GM18498 (cell line): ENCODE results near the gene SUGCT.

ENCODE experiments used
- ATAC-seq: cut with Tn5 transposase; IDR thresholded peaks from one replicate; pipeline ENCODE4 v1.9.1; 2021; ENCODE audit warnings: mild to moderate bottlenecking, moderate library complexity; ENCODE audit not compliant: unreplicated experiment

Gene SUGCT

DNA sequence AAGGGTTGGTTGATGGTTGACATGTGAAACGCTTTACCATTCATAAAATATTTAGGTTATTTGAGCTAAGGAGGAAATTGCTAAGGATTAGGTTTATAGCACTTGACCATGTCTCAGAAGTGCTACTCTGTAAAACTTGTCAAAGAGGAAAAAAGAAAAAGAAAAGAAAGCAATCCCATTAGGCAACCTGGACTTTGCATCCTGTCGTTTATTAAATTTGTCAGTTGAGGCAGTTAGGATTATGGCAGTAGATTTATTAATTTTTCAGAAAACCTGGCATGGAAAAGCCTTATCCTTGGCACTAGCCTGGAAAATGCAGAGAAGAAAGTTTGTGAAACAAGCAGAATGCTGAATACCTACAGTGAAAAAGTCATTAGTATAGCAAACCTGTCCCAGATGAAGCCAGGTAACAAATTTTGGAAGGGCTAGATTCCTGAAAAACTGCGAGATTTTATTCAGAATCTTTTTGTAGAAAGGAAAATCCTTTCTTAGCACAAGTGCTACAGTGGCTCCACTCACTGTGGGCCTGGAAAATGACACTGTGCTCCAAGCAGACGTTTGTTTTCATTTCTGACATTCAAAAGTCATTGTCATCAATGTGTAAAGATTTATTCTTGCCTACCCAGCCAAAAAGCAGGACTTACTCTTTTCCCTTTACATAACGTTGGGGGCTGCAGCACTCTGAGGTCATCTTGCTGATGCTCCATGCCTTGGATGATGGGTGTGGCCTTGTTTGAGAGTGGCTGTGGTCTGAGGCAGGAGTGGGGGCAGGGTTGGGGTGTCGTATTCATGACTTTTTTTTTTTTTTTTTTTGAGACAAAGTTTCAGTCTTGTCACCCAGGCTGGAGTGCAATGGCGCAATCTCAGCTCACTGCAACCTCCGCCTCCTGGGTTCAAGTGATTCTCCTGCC, 664.9 kb downstream of the SUGCT start:
- no peak for ATAC-seq

DNA sequence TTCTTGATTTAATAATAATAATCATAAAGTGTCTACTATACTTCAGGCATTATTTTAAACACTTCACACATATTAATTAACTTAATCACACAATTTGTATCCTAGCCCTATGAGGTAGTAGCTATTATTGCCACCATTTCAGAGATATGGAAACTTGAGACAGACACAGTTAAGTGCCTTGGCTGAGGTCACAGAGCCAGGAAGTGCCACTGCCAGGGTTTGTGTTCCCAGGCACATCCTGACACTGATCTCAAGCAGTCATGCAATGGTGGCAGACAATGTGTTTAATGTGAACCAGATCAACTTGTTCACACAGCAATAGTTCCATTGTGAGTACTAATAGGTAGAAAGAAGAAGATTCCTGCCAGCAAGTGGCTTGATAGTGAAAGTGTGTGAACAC, 666.0 kb downstream of the SUGCT start:
- no peak for ATAC-seq

DNA sequence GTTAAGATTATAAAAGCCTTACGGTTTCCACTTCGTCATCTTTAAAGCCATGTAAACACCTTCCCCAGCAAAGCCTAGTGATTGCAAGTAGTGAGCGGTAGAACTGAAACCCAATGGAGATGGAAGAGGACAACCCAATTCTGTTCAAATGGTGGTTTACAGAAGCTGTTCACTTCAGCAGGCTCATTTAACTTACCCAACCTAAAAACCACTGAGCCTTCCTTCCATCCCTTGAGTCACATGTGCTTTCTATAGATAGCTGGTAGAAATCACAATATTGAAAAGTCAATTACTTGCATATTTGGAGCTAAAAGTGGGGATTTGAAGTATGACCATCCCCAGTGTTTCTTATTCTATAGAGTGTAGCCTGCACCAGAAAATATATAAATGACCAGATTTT, 667.7 kb downstream of the SUGCT start:
- no peak for ATAC-seq

DNA sequence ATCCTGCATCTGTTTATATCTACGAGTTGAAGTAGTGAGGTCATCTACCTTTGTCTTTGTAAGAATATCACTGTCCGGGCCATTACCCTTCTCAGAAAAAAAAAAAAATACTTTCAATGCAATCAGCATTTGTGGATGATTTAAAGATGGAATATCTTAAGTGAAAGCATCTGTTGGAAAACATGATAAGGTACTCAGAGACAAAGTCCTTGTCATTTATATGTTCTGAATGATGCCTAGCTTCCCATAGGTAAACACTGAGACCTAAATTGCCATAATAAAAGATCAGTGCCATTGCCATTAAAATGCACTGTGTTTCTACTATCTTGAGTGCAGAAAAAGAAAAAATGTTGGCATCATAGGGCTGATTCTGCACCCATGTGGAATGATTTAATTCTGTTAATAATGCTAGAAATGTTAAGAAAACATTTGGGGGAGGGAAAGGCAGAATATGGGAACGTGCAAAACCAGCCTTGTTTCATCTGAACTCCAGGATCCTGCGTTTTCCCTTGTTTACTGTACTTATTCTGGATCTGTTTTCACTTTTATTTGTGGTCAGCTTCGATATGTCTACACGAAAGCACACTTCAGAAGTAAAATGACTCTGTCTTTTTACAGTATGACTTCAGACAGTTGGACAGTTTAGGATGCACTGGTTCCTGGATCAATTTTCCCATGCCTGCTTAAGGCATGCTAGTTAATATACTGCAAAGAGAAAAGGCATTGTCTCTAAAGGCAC, 669.8 kb downstream of the SUGCT start:
- no peak for ATAC-seq

- no peak for ATAC-seq
Measured at GRCh38 chr7:40805361-40805760, 670.6 kb downstream of the SUGCT start.

DNA sequence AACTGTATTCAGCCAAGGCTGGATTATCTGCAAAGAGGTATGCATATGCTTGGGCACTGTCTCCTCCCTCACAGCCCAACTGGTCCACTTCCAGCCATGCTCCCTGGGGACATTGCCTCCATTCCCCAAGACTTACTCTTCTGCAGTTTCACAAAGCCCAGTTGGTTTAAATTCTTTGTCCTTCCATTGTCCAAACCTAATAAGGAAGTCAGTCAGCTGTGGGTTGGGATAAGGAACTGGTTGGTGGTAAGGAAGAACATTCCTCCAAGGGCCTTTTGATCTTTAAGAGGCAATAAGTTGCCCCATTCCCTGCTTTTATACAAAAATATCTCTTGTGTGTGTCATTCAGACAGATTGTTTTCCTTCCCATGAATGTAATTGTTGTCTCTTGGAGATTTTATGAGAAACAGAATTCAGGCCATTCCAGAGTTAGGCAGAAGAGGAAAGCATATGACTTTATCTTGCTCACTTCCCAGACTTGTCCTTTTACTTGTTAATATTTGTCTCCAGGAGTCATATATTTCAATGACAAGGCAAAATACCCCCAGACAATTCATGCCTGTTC, 673.7 kb downstream of the SUGCT start:
- ATAC-seq, result no peak

DNA sequence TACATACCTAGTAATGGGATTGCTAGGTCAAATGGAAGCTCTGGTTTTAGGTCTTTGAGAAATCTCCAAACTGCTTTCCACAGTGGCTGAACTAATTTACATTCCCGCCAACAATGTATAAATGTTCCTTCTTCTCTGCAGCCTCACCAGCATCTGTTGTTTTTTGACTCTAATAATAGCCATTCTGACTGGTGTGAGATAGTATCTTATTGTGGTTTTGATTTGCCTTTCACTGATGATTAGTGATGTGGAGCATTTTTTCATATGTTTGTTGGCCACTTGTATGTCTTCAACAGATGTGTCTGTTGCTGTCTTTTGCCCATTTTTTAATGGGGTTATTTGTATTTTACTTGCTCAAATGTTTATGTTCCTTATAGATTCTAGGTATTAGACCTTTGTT, 675.5 kb downstream of the SUGCT start:
- ATAC-seq, result no peak

- no peak for ATAC-seq
Measured at GRCh38 chr7:40811666-40812065, 676.9 kb downstream of the SUGCT start.

DNA sequence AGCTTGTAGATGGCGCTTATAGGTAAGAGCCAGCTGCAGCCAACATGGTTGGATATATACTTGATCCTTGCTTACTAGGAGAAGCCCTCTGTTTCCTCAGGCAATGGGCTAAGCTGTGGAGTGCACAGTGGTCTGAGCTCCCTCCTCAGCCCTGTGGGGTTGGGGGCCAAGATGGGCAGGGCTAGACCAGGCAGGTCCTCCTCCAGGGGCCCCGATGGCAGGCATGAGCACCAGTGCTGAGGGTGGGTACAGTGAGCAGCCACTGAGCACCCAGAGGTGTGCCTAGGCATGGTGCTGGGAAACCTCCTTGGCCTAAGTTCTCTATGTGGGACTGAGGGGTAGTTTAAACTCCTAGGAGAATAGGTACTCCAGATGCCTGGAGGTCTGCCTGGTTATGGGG, 680.2 kb downstream of the SUGCT start:
- ATAC-seq, result no peak

GRCh38 chr7:40815512-40815911, 680.7 kb downstream of the SUGCT start:
- no peak for ATAC-seq

- no peak for ATAC-seq
Measured at GRCh38 chr7:40822861-40823260, 688.1 kb downstream of the SUGCT start.

GRCh38 chr7:40824461-40824860, 689.7 kb downstream of the SUGCT start:
- ATAC-seq, result no peak

GRCh38 chr7:40826411-40827221, 691.8 kb downstream of the SUGCT start:
- no peak for ATAC-seq

GRCh38 chr7:40827222-40828085, 692.6 kb downstream of the SUGCT start:
- no peak for ATAC-seq

DNA sequence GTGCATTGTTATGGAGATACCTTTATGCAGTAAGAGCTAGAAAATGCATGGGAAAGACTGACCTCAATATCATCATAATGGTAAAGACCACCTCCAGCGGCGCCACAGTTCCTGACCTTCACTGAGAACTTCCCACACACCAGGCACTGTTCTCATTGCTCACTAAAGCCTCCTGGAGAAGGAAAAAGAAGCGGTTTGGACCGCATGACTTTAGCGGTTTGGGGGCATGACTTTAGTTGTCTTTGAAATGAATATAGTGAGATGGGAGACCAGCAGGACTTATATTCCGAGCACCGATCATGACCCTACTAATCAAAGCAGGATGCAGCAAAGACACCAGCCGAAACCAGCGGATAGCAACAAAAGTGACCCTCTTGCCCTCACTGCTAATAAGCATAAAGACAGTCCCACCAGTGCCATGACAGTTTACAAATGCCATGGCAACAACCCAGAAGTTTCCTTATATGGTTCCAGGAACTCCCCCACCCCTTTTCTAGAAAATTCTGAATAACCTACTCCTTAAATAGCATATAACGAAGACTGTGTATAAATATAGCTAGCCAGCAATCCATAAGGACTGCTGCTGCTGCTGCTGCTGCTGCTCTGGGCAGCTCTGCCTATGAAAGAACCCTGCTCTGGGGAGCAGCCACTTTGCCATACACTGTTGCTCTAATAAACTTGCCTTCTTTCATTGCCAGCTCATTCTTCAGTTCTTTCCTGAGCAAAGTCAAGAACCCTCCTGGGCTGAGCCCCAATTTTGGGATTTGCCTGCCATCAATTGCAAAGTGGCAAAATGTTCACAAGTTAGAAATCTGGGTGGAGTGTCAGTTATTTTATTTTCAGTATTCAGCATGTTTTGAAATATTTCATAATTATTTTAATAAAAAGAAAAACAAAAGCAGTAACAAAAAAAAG, 694.1 kb downstream of the SUGCT start:
- no peak for ATAC-seq

- ATAC-seq, result no peak
Measured at GRCh38 chr7:40833191-40833887, 698.5 kb downstream of the SUGCT start.

DNA sequence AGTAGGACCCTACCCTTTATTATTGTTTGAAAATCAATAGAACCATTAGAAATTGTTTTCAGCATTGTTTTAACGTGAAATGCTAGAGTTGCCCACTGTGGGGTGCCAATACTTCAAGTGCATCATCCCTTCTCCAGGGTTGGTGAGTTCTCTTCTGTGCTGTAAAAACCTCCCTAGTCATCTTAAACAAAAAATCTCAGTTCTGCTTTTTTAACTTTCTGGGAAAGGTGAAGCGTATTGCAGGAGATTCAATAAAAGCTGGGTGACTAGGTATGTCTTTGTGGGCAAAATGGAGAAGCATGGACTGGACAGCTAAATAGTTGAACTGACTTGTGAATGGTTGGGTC, 699.1 kb downstream of the SUGCT start:
- ATAC-seq, result no peak

DNA sequence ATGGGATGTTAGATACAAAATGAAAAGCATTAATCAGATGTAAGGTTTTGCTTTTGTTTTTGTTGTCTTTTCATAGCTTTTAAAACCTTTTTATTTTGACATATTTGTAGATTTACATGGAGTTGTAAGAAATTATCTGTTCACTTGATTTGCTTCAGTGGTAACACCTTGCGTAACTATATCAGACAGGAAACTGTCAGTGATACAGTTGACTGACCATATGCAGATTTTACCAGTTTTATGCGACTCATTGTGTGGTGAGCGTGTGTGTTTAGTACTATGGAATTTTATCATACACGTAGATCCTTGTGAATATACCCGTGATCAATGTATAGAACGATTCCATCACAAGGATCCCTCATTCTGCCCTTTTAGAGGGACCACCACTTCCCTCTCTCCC, 701.4 kb downstream of the SUGCT start:
- ATAC-seq, result no peak

GRCh38 chr7:40839881-40840280, 705.1 kb downstream of the SUGCT start:
- ATAC-seq, result no peak
